ENCODE results near the gene SP2.

DNA sequence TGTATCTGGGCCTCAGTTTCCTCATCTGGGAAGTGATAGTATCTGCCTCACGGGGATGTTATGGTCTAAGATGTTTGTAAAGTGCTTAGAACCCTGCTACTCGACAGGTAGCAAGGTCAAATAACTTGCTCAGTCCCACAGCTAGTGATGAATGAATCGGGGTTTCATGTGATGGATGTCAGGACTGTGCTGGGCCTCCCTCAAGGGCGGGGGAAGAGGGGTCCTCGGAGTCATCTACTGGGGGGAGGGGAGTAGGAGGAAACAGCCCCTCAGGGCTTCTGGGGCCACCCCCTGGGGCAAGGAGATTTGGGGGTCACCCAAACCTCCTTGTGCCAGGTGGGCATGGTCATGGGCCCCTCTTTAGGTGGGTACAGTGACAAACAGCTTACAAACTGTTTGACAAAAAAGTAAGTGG lies 46.1 kb downstream of the SP2 start:
- TF ChIP-seq CTCF (IDR thresholded peaks at IDR 0.05) (no peak), POLR2A (IDR thresholded peaks at IDR 0.05) (no peak)
